Coronary artery (tissue), 2 donors: ENCODE measurements around the gene CDC45.
"Not testable (repeated sequence)": the region's sequence is repeated elsewhere in the genome, so short reads cannot be mapped to it uniquely, and the experiment has no call there.

Experiments
- DNase-seq: peaks from one replicate; pipeline ENCODE4 v3.0.0-alpha.2; 2017; ENCODE audit warnings: low spot score
- H3K27ac ChIP-seq, 2 donors: fragments of 200-600 bp; sonication (generic); one replicate each; pipeline ENCODE4 v1.5.1; 2016 to 2019
- H3K4me3 ChIP-seq: fragments of 200-600 bp; sonication (generic); 2 replicates; pipeline ENCODE4 v1.5.1; 2016; ENCODE audit warnings: mild to moderate bottlenecking, moderate library complexity
- TF ChIP-seq, protein P1 (sequence below): fragments of 200-600 bp; sonication (generic); IDR thresholded peaks from one replicate; pipeline ENCODE4 v1.5.1; 2019; ENCODE audit warnings: antibody characterized with exemption

Gene CDC45

DNA sequence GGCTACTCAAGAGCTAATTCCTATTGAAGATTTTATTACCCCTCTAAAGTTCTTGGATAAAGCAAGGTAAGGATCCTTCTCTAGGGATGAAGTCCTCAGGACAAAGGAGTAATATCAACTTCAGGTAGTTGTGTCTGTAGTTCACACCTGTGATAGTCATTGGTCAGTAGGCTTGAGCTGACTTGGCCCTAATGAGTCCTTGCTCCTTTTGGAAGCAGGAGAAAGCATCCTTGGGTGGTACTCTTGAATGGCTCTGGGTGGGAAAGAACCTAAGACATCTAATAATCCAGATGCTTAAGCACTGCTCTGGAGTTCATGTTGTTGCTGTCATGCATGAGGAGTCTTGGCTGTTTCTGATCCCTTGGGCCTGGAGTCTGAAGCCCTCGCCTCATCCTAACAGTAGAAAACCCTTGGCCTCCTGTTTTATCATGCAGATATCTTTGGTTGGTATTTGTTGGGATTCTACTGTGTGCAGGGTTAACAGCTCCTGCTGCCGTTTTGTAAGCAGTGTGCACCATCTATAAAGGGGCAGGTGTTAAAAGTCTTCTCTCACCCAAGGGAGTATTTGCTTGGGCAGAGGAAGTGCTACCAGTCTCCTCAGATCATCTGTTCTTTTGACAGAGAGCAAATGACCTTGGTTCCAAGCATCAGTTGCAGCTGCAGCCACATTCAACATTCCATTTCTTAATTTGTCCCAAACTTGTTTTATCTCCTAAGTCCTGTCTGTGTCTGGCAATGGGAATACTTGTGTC is 44.7 kb upstream of the CDC45 start:
- TF ChIP-seq, protein P1, sequence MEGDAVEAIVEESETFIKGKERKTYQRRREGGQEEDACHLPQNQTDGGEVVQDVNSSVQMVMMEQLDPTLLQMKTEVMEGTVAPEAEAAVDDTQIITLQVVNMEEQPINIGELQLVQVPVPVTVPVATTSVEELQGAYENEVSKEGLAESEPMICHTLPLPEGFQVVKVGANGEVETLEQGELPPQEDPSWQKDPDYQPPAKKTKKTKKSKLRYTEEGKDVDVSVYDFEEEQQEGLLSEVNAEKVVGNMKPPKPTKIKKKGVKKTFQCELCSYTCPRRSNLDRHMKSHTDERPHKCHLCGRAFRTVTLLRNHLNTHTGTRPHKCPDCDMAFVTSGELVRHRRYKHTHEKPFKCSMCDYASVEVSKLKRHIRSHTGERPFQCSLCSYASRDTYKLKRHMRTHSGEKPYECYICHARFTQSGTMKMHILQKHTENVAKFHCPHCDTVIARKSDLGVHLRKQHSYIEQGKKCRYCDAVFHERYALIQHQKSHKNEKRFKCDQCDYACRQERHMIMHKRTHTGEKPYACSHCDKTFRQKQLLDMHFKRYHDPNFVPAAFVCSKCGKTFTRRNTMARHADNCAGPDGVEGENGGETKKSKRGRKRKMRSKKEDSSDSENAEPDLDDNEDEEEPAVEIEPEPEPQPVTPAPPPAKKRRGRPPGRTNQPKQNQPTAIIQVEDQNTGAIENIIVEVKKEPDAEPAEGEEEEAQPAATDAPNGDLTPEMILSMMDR, result no peak
- no peak for DNase-seq
- no peak overlapping the region for H3K27ac ChIP-seq
- H3K4me3 ChIP-seq, result no peak overlapping the region

DNA sequence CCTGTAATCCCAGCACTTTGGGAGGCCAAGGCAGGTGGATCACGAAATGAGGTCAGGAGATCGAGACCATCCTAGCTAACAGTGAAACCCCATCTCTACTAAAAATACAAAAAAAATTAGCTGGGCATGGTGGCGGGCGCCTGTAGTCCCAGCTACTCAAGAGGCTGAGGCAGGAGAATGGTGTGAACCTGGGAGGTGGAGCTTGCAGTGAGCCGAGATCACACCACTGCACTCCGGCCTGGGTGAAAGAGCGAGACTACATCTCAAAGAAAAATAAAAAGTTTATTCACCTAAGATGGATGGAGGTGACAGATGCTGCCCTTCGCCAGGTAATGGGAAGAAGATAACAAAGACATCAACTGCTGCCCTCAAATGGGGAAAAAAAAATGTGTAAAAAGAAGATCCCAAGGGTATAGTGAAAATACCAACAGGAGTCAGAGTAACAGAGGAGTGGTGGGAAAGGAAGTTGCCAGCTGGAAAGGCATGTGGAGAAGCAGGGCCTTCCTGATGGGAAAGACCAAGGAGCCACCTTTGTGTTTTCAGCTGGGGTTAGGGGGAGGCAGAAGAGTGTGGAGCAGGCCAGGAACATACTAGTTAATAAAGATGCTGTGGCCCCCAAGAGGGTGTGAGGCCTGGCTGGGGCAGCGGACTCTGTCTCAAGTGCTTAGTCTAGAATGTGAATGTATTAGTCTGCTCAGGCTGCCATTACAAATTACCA is 43.1 kb upstream of the CDC45 start:
- H3K27ac ChIP-seq, DNase-seq, H3K4me3 ChIP-seq: not testable (repeated sequence)

DNA sequence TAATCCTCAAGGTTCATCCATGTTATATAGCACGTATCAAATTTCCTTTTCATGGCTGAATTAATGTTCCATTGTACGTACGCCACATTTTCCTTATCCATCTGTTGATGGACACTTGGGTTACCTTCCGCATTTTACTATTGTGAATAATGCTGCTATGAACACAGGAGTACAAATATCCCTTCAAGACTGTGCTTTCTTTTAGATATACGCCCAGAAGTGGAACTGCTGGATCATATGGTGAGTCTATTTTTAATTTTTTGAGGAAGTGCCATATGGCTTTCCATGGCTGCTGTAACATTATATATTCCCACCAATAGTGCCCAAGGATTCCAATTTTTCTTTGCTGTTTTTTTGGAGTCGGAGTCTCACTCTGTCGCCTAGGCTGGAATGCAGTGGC is 41.4 kb upstream of the CDC45 start:
- TF ChIP-seq, protein P1, result no peak
- no peak overlapping the region for H3K27ac ChIP-seq
- no peak overlapping the region for H3K4me3 ChIP-seq
- DNase-seq, result no peak

DNA sequence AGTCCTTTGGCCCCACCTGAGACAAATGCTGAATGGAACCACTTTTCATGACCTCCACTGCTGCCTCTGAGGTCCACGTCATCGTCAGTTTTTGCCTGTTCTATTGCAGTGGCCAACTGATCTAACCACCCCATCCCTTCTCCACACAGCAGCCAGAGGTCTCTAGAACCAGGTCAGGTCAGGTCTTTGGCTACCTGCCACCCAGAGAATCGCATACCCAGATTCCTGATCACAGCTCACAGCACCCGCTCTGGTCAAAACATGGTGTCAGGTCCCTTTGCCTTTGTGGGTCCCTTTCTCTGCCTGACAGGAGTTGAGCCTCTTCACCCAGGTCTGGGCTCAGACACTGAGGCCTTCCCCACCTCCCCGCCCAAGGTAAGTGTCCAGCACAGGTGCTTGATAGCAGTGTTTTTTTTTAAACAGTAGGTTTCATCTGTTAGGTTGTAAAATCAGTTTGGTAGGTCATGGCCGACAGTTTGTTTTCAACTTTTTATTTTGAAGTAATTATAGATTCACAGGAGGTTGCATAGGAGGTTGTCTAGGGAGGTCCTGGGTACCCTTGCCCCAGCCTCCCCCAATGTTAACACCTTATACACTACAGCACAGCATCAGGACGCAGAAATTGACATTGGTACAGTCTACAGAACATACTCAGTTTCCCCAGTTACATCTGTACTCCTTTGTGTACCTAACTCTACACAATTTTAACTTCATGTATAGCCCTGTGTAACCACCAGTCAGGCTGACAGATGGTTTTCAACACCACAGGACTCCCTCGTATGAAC is 39.1 kb upstream of the CDC45 start:
- H3K27ac ChIP-seq, result no peak overlapping the region
- TF ChIP-seq, protein P1, result no peak
- H3K4me3 ChIP-seq, result no peak overlapping the region
- no peak for DNase-seq

DNA sequence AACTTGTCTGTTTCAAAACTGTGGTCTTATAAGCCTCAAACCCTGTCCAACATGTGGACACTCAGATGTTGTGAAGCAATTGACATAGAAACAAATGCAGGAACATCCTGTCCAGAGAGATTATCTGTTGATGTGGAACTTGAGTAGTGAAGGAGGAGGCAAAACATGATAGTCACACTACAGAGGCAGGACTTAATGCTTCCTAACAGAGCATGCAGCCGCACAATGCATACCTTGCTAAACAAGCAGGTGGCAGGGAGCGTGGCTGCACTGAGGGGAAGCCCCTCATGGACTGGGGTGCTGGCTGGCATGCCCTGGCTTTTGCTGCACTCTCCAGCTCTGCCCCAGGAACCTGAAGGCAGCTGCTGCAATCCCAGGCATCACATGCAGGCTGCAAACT is 37.6 kb upstream of the CDC45 start:
- TF ChIP-seq, protein P1, result no peak
- Histone ChIP-seq H3K4me3 (no peak overlapping the region), H3K27ac (no peak overlapping the region)
- DNase-seq, result no peak

DNA sequence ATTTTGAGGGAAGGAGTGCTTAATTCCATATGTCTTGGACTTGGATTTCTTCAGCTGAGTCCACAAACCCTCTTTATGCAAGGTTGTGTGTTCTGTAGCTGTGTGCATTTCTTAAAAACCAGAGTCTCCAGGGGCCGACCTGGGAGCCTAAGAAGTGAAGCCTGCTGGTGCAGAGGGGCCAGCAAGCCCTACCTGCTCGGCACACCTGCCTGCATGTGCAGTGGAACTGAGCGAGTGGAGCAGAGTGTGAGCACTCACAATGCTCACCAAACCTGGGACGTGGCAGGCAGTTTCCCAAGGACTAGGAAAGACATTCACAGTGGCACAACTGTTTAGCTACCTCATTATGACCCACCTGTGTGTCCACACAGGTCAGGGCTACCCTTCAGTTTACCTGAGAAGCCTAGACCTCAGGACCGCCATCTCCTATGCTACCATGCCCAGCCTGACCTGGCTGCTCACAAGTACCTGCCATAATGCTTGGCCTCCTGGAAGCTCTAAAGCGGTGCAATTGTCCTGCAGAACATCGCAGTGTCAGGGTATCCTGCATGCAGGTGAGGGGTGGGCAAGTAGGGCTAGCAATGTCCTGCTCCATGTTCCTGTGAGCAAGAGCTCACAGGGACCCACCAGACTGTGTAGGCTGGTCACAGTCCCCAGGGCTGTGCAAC is 36.0 kb upstream of the CDC45 start:
- Histone ChIP-seq H3K4me3 (no peak overlapping the region), H3K27ac (no peak overlapping the region)
- TF ChIP-seq, protein P1, result no peak
- no peak for DNase-seq

DNA sequence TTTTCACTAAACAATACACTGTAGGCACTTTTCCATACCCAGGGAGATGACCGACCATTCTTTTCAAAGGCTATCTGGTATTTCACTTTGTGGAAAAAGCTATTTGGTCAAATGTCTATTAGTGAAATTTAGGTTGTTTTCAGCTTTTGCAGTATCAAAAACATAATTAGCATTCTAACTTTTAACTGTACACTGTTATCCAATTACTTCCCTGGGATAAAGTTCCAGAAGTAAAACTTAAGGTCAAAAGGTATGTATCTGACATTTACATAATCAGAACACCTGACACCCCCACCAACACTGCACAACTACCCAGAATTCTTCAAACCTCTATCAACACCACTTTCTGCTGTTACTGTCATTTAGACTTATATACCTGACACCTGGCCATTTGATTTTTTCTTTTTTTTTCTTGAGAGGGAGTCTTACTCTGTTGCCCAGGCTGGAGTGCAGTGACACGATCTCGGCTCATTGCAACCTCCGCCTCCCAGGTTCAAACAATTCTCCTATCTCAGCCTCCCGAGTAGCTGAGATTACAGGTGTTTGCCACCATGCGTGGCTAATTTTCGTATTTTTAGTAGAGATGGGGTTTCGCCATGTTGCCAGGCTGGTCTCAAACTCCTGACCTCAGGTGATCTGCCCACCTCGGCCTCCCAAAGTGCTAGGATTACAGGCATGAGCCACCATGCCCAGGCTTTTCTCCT is 34.3 kb upstream of the CDC45 start:
- H3K27ac ChIP-seq, H3K4me3 ChIP-seq, DNase-seq: not testable (repeated sequence)
